HCT116 (cell line): ENCODE data around the gene RPS6KC1.

Source experiments
- CBX3 ChIP-seq: IDR thresholded peaks from 2 replicates; pipeline ENCODE4 v1.6.1; 2012; ENCODE audit warnings: low read depth
- EGR1 ChIP-seq: IDR thresholded peaks from 2 replicates; pipeline ENCODE4 v1.6.1; 2012; ENCODE audit warnings: low read depth
- EZH2 ChIP-seq: fragments of 200-600 bp; sonication (generic); IDR thresholded peaks from 2 replicates; pipeline ENCODE4 v1.6.1; 2017; ENCODE audit warnings: antibody characterized with exemption, mixed run types
- EZH2phosphoT487 ChIP-seq: fragments of 200-600 bp; IDR thresholded peaks from 2 replicates; pipeline ENCODE4 v1.6.1; 2018; ENCODE audit warnings: antibody characterized with exemption, borderline replicate concordance
- FOSL1 ChIP-seq: IDR thresholded peaks from 2 replicates; pipeline ENCODE4 v1.6.1; 2012; ENCODE audit warnings: low read depth
- POLR2A ChIP-seq: IDR thresholded peaks from 2 replicates; pipeline ENCODE4 v1.7.0; 2011; ENCODE audit warnings: borderline replicate concordance; ENCODE audit not compliant: insufficient read depth, insufficient read length; ENCODE audit errors: extremely low read depth
- POLR2AphosphoS5 ChIP-seq: IDR thresholded peaks from 2 replicates; pipeline ENCODE4 v1.6.1; 2011; ENCODE audit warnings: mild to moderate bottlenecking, low read depth, low read length, moderate library complexity
- RAD21 ChIP-seq: IDR thresholded peaks from 2 replicates; pipeline ENCODE4 v1.6.1; 2012; ENCODE audit warnings: low read depth, mild to moderate bottlenecking
- SIN3A ChIP-seq: IDR thresholded peaks from 2 replicates; pipeline ENCODE4 v1.6.1; 2012; ENCODE audit warnings: low read depth
- SP1 ChIP-seq: IDR thresholded peaks from 2 replicates; pipeline ENCODE4 v1.6.1; 2012; ENCODE audit warnings: low read depth
- SRF ChIP-seq: IDR thresholded peaks from 2 replicates; pipeline ENCODE4 v1.6.1; 2012; ENCODE audit warnings: low read depth
- TF ChIP-seq, protein P1 (sequence below), 3 experiments: fragments of 200-600 bp in 1 of 3; sonication (generic) in 1 of 3; IDR thresholded peaks in 2 of 3; conservative IDR thresholded peaks in 1 of 3; 2 replicates each; pipeline ENCODE4 v1.5.1; 2012 to 2017; ENCODE audit warnings: low read depth in 2 of 3, low read length in 2 of 3, antibody characterized with exemption in 1 of 3, borderline replicate concordance in 1 of 3, control low read depth in 1 of 3, mild to moderate bottlenecking in 1 of 3, mixed read lengths in 1 of 3, mixed run types in 1 of 3, moderate library complexity in 1 of 3; ENCODE audit not compliant: insufficient read depth in 1 of 3
- TF ChIP-seq, protein P2 (sequence below): IDR thresholded peaks from 2 replicates; pipeline ENCODE4 v1.6.1; 2012; ENCODE audit warnings: low read depth
- TF ChIP-seq, protein P3 (sequence below): IDR thresholded peaks from 2 replicates; pipeline ENCODE4 v1.6.1; 2012

DNA sequence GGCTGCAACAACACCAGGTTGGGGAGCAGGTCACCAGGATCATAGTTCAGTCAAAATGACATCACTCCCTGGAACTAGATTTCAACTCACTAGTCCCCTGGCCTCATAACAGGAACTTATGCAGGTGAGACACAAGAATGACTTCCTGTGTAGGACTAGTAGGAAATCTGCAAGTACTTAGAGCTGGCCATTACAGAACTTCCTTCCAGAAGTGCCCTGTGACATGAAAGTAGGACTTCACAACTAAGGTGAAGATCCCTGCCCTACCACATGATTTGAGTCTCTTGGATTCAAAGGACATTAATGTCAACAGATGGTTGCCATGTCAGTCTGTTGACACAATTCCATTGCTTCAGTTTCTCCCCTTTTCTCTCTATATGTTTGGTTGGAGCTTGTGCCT is 223.1 kb downstream of the RPS6KC1 start:
- TF ChIP-seq, protein P1, sequence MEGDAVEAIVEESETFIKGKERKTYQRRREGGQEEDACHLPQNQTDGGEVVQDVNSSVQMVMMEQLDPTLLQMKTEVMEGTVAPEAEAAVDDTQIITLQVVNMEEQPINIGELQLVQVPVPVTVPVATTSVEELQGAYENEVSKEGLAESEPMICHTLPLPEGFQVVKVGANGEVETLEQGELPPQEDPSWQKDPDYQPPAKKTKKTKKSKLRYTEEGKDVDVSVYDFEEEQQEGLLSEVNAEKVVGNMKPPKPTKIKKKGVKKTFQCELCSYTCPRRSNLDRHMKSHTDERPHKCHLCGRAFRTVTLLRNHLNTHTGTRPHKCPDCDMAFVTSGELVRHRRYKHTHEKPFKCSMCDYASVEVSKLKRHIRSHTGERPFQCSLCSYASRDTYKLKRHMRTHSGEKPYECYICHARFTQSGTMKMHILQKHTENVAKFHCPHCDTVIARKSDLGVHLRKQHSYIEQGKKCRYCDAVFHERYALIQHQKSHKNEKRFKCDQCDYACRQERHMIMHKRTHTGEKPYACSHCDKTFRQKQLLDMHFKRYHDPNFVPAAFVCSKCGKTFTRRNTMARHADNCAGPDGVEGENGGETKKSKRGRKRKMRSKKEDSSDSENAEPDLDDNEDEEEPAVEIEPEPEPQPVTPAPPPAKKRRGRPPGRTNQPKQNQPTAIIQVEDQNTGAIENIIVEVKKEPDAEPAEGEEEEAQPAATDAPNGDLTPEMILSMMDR (IDR thresholded peaks at IDR 0.05 in 2 of 3, conservative IDR thresholded peaks at IDR 0.05 in 1 of 3; ENCODE audit: borderline replicate concordance in 1 of 3, insufficient read depth in 1 of 3, low read depth in 2 of 3, low read length in 2 of 3): no peak
- TF ChIP-seq, protein P2, sequence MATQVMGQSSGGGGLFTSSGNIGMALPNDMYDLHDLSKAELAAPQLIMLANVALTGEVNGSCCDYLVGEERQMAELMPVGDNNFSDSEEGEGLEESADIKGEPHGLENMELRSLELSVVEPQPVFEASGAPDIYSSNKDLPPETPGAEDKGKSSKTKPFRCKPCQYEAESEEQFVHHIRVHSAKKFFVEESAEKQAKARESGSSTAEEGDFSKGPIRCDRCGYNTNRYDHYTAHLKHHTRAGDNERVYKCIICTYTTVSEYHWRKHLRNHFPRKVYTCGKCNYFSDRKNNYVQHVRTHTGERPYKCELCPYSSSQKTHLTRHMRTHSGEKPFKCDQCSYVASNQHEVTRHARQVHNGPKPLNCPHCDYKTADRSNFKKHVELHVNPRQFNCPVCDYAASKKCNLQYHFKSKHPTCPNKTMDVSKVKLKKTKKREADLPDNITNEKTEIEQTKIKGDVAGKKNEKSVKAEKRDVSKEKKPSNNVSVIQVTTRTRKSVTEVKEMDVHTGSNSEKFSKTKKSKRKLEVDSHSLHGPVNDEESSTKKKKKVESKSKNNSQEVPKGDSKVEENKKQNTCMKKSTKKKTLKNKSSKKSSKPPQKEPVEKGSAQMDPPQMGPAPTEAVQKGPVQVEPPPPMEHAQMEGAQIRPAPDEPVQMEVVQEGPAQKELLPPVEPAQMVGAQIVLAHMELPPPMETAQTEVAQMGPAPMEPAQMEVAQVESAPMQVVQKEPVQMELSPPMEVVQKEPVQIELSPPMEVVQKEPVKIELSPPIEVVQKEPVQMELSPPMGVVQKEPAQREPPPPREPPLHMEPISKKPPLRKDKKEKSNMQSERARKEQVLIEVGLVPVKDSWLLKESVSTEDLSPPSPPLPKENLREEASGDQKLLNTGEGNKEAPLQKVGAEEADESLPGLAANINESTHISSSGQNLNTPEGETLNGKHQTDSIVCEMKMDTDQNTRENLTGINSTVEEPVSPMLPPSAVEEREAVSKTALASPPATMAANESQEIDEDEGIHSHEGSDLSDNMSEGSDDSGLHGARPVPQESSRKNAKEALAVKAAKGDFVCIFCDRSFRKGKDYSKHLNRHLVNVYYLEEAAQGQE: no peak
- TF ChIP-seq SP1: no peak
- TF ChIP-seq SRF: no peak
- no peak for TF ChIP-seq POLR2A
- TF ChIP-seq SIN3A: no peak
- no peak for TF ChIP-seq EZH2
- TF ChIP-seq FOSL1: no peak
- TF ChIP-seq POLR2AphosphoS5: no peak
- TF ChIP-seq EGR1: no peak
- TF ChIP-seq EZH2phosphoT487: no peak
- TF ChIP-seq RAD21: no peak
- TF ChIP-seq, protein P3, sequence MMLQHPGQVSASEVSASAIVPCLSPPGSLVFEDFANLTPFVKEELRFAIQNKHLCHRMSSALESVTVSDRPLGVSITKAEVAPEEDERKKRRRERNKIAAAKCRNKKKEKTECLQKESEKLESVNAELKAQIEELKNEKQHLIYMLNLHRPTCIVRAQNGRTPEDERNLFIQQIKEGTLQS: no peak
- no peak for TF ChIP-seq CBX3
